Osteoblast (primary cell): ENCODE data around the gene PRDX4. TPM values are rescaled to one million over a fixed set of nuclear protein-coding genes. Genes with fewer than 3 reads are reported as not detected.

ENCODE experiments used
- DNase-seq: peaks from one replicate; pipeline ENCODE4 v3.0.0; 2011; ENCODE audit warnings: low spot score, mixed read lengths; ENCODE audit not compliant: insufficient read length; ENCODE audit errors: missing footprints
- H2AFZ ChIP-seq: 2 replicates; pipeline ENCODE4 v1.6.0; 2011; ENCODE audit warnings: mild to moderate bottlenecking, low read length
- H3K27ac ChIP-seq: 2 replicates; pipeline ENCODE4 v1.5.1; 2011; ENCODE audit warnings: mild to moderate bottlenecking, low read depth, low read length, moderate library complexity
- H3K27me3 ChIP-seq: 2 replicates; pipeline ENCODE4 v1.6.0; 2012; ENCODE audit warnings: mild to moderate bottlenecking, control low read depth, inconsistent platforms, low read length, moderate library complexity; ENCODE audit not compliant: insufficient read depth
- H3K36me3 ChIP-seq: 2 replicates; pipeline ENCODE4 v1.5.1; 2011; ENCODE audit warnings: mild to moderate bottlenecking, low read length, control low read depth, moderate library complexity; ENCODE audit not compliant: insufficient read depth
- H3K4me1 ChIP-seq: 2 replicates; pipeline ENCODE4 v1.5.1; 2011; ENCODE audit warnings: mild to moderate bottlenecking, low read length, control low read depth, moderate library complexity; ENCODE audit not compliant: insufficient read depth
- H3K4me2 ChIP-seq: 2 replicates; pipeline ENCODE4 v1.6.0; 2011; ENCODE audit warnings: mild to moderate bottlenecking, low read length; ENCODE audit not compliant: insufficient read depth
- H3K4me3 ChIP-seq: fragments of 200-600 bp; sonication (generic); 3 replicates; pipeline ENCODE4 v1.5.1; 2012; ENCODE audit warnings: mild to moderate bottlenecking, low read length, inconsistent platforms; ENCODE audit not compliant: insufficient read depth
- H3K79me2 ChIP-seq: 2 replicates; pipeline ENCODE4 v1.6.0; 2012; ENCODE audit warnings: mild to moderate bottlenecking, low read length, control low read depth, inconsistent platforms; ENCODE audit not compliant: insufficient read depth
- H3K9me3 ChIP-seq: 2 replicates; pipeline ENCODE4 v1.5.1; 2011; ENCODE audit warnings: low read depth, low read length, control low read depth
- H4K20me1 ChIP-seq: 2 replicates; pipeline ENCODE4 v1.6.0; 2012; ENCODE audit warnings: mild to moderate bottlenecking, low read length, control low read depth; ENCODE audit not compliant: insufficient read depth
- total RNA-seq: library from RNA; depleted of rRNA; stranded (reverse); fragments of >200 nt; gene quantifications from 2 replicates; pipeline ENCODE4 v1.2.3, GENCODE V29; 2012
- TF ChIP-seq, protein P1 (sequence below): IDR thresholded peaks from 2 replicates; pipeline ENCODE4 v1.5.1; 2011; ENCODE audit warnings: mild to moderate bottlenecking, low read depth, low read length, moderate library complexity; ENCODE audit errors: extremely low read depth

PRDX4 gene
- total RNA-seq, 1 donor, result 284 TPM

DNA sequence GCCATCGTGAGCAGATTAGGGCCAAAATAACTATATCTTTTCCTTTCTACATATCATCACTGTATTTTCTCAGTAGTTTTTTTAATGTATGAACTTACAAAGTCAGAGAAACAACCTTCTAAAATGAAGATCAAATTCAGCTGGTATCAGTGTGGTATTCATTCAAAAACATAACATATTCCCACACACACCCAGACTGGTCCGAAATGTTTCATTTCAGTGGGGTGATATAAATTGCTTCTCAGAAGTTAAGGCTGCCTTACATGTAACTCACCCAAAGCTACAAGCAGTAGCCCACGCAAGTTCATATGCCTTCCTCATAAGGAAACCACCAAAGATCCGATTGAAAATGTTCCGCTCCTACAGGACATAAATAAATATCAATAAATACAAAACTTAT is 37.9 kb downstream of the PRDX4 start:
- H3K4me2 ChIP-seq, result no peak overlapping the region
- H3K36me3 ChIP-seq, result peaks cover 36% of the 10 kb centered on the region
- no peak overlapping the region for H3K4me3 ChIP-seq
- no peaks in the 10 kb centered on the region for H3K9me3 ChIP-seq
- H2AFZ ChIP-seq, result no peak overlapping the region
- TF ChIP-seq, protein P1, sequence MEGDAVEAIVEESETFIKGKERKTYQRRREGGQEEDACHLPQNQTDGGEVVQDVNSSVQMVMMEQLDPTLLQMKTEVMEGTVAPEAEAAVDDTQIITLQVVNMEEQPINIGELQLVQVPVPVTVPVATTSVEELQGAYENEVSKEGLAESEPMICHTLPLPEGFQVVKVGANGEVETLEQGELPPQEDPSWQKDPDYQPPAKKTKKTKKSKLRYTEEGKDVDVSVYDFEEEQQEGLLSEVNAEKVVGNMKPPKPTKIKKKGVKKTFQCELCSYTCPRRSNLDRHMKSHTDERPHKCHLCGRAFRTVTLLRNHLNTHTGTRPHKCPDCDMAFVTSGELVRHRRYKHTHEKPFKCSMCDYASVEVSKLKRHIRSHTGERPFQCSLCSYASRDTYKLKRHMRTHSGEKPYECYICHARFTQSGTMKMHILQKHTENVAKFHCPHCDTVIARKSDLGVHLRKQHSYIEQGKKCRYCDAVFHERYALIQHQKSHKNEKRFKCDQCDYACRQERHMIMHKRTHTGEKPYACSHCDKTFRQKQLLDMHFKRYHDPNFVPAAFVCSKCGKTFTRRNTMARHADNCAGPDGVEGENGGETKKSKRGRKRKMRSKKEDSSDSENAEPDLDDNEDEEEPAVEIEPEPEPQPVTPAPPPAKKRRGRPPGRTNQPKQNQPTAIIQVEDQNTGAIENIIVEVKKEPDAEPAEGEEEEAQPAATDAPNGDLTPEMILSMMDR, result no peak
- H3K27ac ChIP-seq, result no peak overlapping the region
- no peaks in the 10 kb centered on the region for H4K20me1 ChIP-seq
- no peaks in the 10 kb centered on the region for H3K79me2 ChIP-seq
- no peaks in the 10 kb centered on the region for H3K4me1 ChIP-seq
- no peaks in the 10 kb centered on the region for H3K27me3 ChIP-seq
- DNase-seq, result peak; percentile 19

DNA sequence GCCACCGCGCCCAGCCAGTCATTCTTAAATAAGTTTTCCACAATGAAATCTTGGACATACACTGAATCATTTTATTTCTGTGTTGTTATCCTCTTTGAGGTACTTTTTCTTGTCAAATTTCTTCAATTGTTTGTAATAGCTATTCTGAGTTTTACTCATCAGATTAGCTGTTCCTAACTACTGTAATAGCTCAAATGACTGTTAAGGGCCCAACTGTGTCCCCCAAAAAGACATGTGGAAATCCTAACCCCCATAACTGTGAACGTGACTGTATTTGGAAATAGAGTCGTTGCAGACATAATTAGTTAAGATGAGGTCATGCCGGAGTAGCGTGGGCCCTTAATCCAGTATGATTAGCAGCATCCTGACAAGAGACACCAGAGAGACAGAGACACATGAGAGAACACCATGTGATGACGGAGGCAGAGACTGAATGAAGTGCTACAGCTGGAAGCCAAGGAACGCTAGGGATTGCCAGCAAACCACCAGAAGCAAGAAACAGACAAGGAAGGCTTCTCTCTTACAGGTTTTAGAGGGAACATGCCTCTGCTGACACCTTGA is 52.9 kb downstream of the PRDX4 start:
- no peak overlapping the region for H3K4me2 ChIP-seq
- no peaks in the 10 kb centered on the region for H4K20me1 ChIP-seq
- H3K9me3 ChIP-seq, result no peaks in the 10 kb centered on the region
- no peak overlapping the region for H2AFZ ChIP-seq
- DNase-seq, result no peak
- H3K4me3 ChIP-seq, result no peak overlapping the region
- H3K36me3 ChIP-seq, result peaks cover 25% of the 10 kb centered on the region
- no peaks in the 10 kb centered on the region for H3K27me3 ChIP-seq
- H3K4me1 ChIP-seq, result no peaks in the 10 kb centered on the region
- peaks cover under 1% of the 10 kb centered on the region for H3K79me2 ChIP-seq
- TF ChIP-seq, protein P1, result no peak
- no peak overlapping the region for H3K27ac ChIP-seq

DNA sequence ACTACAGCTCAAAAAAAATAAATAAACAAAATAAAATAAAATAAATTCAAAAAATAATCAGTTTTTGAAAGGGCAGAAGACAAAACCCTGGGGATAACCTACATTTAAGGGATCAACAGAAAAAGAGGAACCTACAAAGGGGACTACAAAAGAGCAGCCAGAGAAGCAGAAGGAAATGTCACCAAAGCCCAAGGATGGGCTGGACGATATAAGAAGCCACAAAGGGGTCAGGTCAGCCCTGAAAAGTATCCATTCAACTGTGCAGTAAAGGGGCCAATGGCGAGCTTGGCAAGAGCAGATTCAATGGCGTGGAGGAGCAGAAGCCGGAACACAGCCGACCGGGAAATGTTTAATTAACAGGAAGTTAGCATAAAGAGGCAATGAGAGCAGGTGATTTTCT is 58.9 kb downstream of the PRDX4 start:
- TF ChIP-seq, protein P1, result no peak
- H3K4me2 ChIP-seq, result no peak overlapping the region
- no peaks in the 10 kb centered on the region for H4K20me1 ChIP-seq
- H3K27me3 ChIP-seq, result no peaks in the 10 kb centered on the region
- no peak overlapping the region for H2AFZ ChIP-seq
- no peaks in the 10 kb centered on the region for H3K9me3 ChIP-seq
- no peaks in the 10 kb centered on the region for H3K4me1 ChIP-seq
- no peaks in the 10 kb centered on the region for H3K79me2 ChIP-seq
- no peak overlapping the region for H3K4me3 ChIP-seq
- peaks cover 23% of the 10 kb centered on the region for H3K36me3 ChIP-seq
- no peak overlapping the region for H3K27ac ChIP-seq
- no peak for DNase-seq

DNA sequence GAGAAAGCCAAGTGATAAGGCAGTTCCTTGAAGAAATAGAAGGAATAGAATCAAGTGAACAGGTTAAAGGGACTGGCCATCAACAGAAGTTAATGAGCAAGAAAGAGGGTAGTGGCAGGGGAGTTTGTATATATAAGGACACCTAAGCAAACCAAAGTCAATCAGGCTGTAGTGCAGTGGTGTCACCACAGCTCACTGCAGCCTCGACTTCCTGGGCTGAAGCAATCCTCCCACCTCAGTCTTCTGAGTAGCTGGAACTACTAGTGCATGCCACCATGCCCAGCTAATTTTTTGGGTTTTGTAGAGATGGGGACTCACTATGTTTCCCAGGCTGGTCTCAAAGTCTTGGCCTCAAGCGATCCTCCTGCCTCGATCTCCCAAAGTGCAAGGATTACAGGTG is 59.9 kb downstream of the PRDX4 start:
- no peak overlapping the region for H3K27ac ChIP-seq
- peaks cover 17% of the 10 kb centered on the region for H3K36me3 ChIP-seq
- no peaks in the 10 kb centered on the region for H3K27me3 ChIP-seq
- H3K4me3 ChIP-seq, result no peak overlapping the region
- H3K79me2 ChIP-seq, result no peaks in the 10 kb centered on the region
- no peaks in the 10 kb centered on the region for H3K9me3 ChIP-seq
- H3K4me1 ChIP-seq, result no peaks in the 10 kb centered on the region
- H3K4me2 ChIP-seq, result no peak overlapping the region
- no peak for DNase-seq
- no peaks in the 10 kb centered on the region for H4K20me1 ChIP-seq
- TF ChIP-seq, protein P1, result no peak
- H2AFZ ChIP-seq, result no peak overlapping the region
